Ishikawa (cell line): ENCODE measurements around the gene VNN1.

Experiments
- CEBPB ChIP-seq: IDR thresholded peaks from 2 replicates; pipeline ENCODE4 v1.6.1; 2012
- CREB1 ChIP-seq: IDR thresholded peaks from 2 replicates; pipeline ENCODE4 v1.6.1; 2012; ENCODE audit warnings: low read depth
- EGR1 ChIP-seq: IDR thresholded peaks from 2 replicates; pipeline ENCODE4 v1.6.1; 2012
- EP300 ChIP-seq: IDR thresholded peaks from 2 replicates; pipeline ENCODE4 v1.6.1; 2012; ENCODE audit warnings: borderline replicate concordance
- FOXM1 ChIP-seq: IDR thresholded peaks from 2 replicates; pipeline ENCODE4 v1.6.1; 2012; ENCODE audit warnings: low read depth, borderline replicate concordance
- NFIC ChIP-seq: IDR thresholded peaks from 2 replicates; pipeline ENCODE4 v1.6.1; 2012
- RAD21 ChIP-seq: IDR thresholded peaks from 2 replicates; pipeline ENCODE4 v1.6.1; 2012; ENCODE audit warnings: low read depth
- TAF1 ChIP-seq: IDR thresholded peaks from 2 replicates; pipeline ENCODE4 v1.6.1; 2012; ENCODE audit warnings: low read depth, mild to moderate bottlenecking
- TCF12 ChIP-seq: IDR thresholded peaks from 2 replicates; pipeline ENCODE4 v1.6.1; 2012; ENCODE audit warnings: low read depth
- TEAD4 ChIP-seq: IDR thresholded peaks from 2 replicates; pipeline ENCODE4 v1.6.1; 2012
- YY1 ChIP-seq: IDR thresholded peaks from 2 replicates; pipeline ENCODE4 v1.6.1; 2012; ENCODE audit warnings: low read depth
- ZBTB7A ChIP-seq: IDR thresholded peaks from 2 replicates; pipeline ENCODE4 v1.6.1; 2012; ENCODE audit warnings: low read depth
- TF ChIP-seq, protein P1 (sequence below): IDR thresholded peaks from 2 replicates; pipeline ENCODE4 v1.6.1; 2012; ENCODE audit warnings: low read depth, mild to moderate bottlenecking
- TF ChIP-seq, protein P2 (sequence below): IDR thresholded peaks from 2 replicates; pipeline ENCODE4 v1.6.1; 2012
- TF ChIP-seq, protein P3 (sequence below): IDR thresholded peaks from 2 replicates; pipeline ENCODE4 v1.6.1; 2012

VNN1 gene

DNA sequence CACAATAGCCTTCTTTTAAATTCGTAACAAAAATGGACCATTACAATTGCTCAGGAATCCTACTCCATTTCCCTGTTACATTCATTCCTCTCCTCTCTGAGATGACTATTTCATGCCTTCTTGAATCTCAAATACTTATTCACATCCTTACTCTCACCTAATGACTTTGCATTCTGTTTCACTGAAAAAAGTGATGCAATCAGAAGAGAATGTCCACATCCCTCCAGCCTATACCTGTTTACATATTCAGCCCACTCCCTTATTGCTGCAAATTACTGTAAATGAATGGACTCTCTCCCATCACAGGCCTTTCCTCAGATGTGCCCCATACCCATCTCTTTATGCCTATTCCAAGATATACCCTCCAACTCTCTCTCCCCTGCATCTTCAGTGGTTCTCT lies 63.4 kb downstream of the VNN1 start:
- TF ChIP-seq RAD21 (no peak), ZBTB7A (no peak), FOXM1 (no peak), NFIC (no peak), TEAD4 (no peak), YY1 (no peak)
- TF ChIP-seq, protein P1, sequence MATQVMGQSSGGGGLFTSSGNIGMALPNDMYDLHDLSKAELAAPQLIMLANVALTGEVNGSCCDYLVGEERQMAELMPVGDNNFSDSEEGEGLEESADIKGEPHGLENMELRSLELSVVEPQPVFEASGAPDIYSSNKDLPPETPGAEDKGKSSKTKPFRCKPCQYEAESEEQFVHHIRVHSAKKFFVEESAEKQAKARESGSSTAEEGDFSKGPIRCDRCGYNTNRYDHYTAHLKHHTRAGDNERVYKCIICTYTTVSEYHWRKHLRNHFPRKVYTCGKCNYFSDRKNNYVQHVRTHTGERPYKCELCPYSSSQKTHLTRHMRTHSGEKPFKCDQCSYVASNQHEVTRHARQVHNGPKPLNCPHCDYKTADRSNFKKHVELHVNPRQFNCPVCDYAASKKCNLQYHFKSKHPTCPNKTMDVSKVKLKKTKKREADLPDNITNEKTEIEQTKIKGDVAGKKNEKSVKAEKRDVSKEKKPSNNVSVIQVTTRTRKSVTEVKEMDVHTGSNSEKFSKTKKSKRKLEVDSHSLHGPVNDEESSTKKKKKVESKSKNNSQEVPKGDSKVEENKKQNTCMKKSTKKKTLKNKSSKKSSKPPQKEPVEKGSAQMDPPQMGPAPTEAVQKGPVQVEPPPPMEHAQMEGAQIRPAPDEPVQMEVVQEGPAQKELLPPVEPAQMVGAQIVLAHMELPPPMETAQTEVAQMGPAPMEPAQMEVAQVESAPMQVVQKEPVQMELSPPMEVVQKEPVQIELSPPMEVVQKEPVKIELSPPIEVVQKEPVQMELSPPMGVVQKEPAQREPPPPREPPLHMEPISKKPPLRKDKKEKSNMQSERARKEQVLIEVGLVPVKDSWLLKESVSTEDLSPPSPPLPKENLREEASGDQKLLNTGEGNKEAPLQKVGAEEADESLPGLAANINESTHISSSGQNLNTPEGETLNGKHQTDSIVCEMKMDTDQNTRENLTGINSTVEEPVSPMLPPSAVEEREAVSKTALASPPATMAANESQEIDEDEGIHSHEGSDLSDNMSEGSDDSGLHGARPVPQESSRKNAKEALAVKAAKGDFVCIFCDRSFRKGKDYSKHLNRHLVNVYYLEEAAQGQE, result no peak

GRCh38 chr6:132648828-132649227 lies 65.0 kb downstream of the VNN1 start:
- TF ChIP-seq FOXM1 (no peak), RAD21 (no peak), CEBPB (no peak), TAF1 (no peak), ZBTB7A (no peak), EGR1 (no peak), EP300 (no peak), TEAD4 (no peak), TCF12 (no peak), NFIC (no peak), YY1 (no peak), CREB1 (no peak)
- TF ChIP-seq, protein P2, sequence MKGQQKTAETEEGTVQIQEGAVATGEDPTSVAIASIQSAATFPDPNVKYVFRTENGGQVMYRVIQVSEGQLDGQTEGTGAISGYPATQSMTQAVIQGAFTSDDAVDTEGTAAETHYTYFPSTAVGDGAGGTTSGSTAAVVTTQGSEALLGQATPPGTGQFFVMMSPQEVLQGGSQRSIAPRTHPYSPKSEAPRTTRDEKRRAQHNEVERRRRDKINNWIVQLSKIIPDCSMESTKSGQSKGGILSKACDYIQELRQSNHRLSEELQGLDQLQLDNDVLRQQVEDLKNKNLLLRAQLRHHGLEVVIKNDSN, result no peak
- TF ChIP-seq, protein P3, sequence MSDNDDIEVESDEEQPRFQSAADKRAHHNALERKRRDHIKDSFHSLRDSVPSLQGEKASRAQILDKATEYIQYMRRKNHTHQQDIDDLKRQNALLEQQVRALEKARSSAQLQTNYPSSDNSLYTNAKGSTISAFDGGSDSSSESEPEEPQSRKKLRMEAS, result no peak
- TF ChIP-seq, protein P1, result no peak

DNA sequence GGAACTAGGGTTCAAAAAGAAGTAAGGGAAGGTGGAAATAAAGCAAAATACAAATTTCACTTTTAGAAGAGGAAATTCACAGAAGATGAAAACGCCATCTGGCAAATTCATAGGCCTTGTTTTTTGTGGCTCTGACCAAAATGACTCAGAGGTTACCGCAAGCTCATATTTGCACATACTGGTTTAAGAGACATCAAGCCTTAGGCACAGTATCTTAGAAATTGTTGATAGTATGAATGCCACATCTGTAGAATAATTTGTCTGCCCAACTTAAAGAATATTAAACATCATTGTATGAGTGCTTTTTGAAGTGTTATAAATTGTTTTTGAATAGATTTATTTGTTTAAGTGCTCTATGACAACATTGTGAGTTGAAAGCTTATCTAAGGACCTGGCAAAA lies 65.5 kb downstream of the VNN1 start:
- TF ChIP-seq YY1 (no peak), CREB1 (no peak), EP300 (no peak), TEAD4 (no peak), TCF12 (no peak), NFIC (no peak), FOXM1 (no peak), ZBTB7A (no peak), TAF1 (no peak), CEBPB (no peak), EGR1 (no peak), RAD21 (no peak)
- TF ChIP-seq, protein P3, result no peak
- TF ChIP-seq, protein P2, result no peak
- TF ChIP-seq, protein P1, result no peak

DNA sequence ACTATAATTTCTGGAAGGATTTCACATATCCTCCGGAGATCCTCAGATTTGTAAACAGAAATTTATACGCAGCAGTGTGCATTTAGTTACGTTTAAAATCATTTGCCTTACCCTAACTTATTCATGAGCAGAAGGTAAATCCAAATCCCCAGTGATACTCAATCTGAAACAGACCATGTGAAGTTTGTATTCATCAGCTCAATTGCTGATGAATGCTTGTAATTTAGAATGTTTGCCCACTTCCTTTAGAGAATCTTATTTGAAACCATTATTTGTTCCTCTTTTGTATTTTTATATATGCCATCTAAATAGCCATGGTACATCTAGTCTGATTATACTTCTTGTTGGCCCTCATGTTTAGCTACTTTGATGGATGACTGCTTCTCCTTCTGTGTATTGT lies 70.3 kb downstream of the VNN1 start:
- no peak for TF ChIP-seq YY1
- no peak for TF ChIP-seq RAD21
- TF ChIP-seq, protein P1, result no peak
- TF ChIP-seq TAF1, result no peak
- TF ChIP-seq TEAD4, result no peak
- TF ChIP-seq EGR1, result no peak
- no peak for TF ChIP-seq CREB1
- no peak for TF ChIP-seq EP300
- no peak for TF ChIP-seq CEBPB
- TF ChIP-seq, protein P2, result no peak
- TF ChIP-seq NFIC, result no peak
- TF ChIP-seq FOXM1, result no peak
- TF ChIP-seq, protein P3, result no peak
- TF ChIP-seq ZBTB7A, result no peak
- no peak for TF ChIP-seq TCF12
